ENCODE data around the gene OMP. TPM values are rescaled to one million over a fixed set of nuclear protein-coding genes. Genes with fewer than 3 reads are reported as not detected.

The OMP gene
- total RNA-seq, 1 experiment from 2014 or later, result not detected

- DNase-seq (ENCODE audit: low spot score), result no peak
Measured at GRCh38 chr11:77139201-77139600, 36.6 kb downstream of the OMP start.

- DNase-seq (ENCODE audit: low spot score), result no peak
Measured at GRCh38 chr11:77140231-77140851, 37.7 kb downstream of the OMP start.

GRCh38 chr11:77141034-77141433 is 38.4 kb downstream of the OMP start:
- DNase-seq (ENCODE audit: low spot score), result no peak

DNA sequence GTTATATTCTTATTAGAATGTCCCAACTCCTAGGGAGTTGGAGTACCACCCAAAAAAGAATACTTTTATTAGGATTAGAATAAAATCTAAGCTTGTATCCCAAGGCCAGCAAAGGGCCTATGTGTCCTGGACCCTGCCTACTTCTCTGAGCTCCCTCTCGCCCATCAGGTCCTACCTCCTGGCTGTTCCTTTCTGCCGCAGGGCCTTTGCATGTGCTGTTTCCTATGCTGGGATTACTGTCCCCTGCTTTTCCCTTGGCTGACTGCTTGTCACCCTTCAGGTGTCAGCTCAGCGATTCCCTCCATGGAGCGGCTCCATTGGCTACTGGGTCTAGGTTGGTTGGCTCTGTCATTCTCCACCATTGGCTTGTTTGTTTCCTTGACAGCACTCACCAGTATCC is 38.8 kb downstream of the OMP start:
- no peak for DNase-seq (ENCODE audit: low spot score)

- no peak for DNase-seq (ENCODE audit: low spot score)
Measured at GRCh38 chr11:77142091-77142975, 39.7 kb downstream of the OMP start.

DNA sequence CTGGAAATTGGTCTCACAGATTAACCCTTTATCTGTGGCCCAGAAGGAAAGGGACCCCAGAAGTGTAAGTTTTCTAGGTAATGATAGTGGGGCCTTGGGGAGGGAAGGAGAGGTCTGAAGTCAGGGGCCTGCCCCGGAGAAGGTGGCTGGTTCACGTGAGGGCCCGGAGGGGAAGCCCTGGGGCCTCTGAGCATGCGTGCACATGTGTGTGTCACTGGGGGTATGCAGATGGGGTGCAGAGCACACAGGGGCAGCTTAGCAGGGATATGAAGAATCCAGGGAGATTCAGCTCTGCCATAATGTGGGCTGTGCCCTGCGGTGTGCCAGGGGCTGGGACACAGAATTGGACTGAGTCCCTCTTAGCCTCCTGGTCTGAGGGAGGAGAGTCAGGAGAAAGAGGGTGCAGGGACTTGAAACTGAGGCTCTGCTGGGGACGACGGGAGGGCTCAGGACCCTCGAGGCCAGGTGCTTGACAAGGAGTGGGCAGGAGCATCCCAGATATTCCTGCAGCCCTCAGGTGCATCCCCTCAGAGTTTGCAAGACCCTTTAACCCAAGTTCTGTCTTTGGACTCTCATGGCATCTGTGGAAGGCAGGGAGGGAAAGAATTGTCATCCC is 40.9 kb downstream of the OMP start:
- no peak for DNase-seq (ENCODE audit: low spot score)

- DNase-seq (ENCODE audit: low spot score), result no peak
Measured at GRCh38 chr11:77144196-77144856, 41.7 kb downstream of the OMP start.

DNA sequence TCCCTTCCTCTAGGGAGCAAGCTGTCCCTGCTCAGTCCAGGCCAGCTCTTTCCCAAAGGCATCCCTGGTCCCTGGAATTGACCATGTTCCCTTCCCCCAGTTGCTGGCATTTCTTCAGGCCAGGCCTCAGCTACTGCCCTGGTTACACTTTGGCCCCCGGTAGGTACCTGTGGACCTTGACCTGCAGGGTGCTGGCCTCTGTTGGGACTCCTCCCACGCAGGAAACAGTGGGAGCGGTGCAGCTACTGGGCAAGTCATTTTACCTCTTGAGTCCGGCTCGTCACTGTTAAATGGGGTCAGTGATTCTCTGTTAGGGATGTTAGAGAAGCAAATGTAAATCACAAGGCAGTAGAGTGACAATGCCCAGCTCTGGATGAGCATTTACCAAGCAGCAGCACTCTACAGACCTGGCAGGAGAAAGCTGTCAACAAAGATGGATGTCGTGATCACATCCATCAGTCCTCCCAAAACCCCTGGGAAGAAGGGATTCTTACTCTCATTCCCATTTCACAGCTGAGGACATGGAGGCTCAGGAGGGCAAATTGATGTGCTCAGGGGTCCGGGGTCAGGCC is 42.3 kb downstream of the OMP start:
- no peak for DNase-seq (ENCODE audit: low spot score)

DNA sequence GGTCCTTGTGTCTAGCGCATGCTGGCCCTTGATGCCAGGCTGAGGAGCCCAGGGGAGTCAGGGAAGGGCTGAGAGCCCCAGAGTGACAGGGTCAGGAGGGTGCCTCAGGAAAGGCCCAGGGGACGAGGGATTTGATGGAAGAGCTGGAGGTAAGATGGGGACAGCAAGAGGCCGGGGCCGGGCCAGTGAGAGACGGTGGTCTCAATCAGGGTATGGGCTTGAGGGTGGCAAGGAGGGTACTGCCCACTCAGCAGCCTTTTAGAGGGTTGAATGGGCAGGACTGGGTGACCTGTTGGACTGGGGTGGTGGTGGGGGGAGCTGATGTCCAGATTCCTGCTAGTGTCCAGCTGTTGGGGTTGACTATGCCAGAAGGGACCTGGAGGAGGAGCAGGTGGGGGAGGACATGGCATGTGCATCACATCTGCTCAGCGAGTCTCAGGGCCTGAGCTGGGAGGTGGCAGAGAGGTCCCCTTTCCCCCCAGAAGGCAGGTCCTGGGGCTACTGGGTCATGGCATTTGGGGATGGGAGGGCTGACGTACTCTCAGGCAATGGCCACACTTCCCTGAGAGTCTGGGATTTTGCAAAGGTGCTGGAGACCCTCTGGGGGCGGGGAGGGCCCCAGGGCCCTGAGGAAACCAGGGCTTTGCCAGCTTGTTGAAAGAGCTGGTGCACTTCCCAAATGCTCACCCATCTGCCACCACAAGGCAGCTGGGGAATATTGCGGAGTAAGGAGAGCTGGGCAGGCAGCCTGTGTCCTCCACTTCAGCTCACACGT is 43.8 kb downstream of the OMP start:
- no peak for DNase-seq (ENCODE audit: low spot score)

DNA sequence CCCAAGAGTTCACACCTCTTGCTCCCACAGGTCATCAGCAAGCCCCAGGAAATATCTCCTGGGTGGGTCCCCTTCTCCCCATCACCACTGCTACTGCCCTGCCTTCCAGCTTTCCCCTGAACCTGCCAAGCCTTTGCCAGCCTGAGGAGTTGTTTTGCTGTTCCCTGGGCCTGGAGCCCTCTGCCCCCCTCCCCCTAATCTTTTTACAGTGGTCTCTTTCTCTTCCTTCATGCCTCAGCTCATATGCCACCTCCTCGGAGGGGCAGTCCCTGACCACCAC is 44.3 kb downstream of the OMP start:
- DNase-seq (ENCODE audit: low spot score), result no peak

DNA sequence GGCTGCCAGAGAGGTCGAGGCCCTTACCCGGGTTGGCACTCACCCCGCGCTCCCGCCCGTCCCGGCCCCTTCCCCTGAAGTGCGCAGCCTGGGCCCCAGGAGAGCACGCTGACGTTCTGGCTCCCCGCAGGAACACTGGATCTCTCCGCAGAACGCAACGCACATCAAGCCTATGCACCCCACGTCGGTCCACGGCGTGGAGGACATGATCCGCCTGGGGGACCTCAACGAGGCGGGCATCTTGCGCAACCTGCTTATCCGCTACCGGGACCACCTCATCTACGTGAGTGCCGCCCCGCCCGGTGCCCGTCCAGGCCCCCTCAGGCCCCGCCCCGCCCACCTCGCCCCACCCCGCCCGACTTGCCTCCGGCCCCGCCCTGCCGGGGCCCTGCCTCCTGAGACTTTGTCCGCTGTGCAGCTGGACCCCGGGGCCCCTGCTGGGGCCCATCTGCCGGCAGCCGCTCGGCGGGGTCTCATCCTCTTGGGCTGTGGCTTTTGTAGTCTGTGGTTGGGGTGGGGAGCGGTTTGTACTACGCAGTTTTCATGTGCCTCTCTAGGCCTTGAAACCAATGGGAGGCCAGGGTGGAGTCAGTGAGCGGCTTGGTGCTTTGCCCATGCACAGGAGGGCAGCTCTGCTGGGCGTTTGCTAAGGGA is 45.2 kb downstream of the OMP start:
- no peak for DNase-seq (ENCODE audit: low spot score)

DNA sequence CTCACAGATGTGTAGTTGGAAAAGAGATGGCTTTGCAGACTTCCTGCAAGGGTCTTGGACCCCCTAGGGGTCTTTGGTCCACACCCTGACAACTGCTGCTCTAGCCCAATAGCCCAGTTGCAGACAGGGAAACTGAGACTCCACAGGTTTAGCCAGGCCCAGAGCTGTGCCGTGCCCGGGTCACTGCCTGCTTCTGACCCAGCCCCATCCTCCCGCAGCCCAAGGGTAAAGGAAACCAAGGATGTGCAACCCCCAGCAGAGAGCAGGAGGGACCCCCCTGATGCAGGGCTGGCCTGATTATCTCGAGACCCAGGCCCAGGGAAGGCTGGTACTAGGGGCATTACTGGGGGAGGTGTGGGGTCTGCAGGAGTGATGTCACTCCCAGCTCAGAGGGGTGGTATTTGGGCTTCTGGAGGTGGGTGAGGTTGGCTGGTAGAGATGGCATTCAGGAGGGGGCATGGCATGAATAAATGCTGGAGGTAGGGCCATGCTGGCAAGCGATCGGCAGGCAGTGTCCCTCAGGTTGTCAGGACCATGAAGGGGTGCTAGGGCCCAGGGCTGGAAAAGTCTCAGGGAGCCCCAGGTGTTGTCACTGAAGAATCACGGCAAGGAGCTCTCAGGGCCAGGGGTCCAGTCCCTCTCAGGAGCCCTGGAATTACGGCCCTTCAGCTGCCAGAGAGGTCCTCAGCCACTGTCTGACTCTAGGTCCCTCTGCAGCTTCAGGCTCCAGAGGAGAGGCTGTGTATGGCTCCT is 46.5 kb downstream of the OMP start:
- DNase-seq (ENCODE audit: low spot score), result no peak

- no peak for DNase-seq (ENCODE audit: low spot score)
Measured at GRCh38 chr11:77149716-77150392, 47.2 kb downstream of the OMP start.

- no peak for DNase-seq (ENCODE audit: low spot score)
Measured at GRCh38 chr11:77150836-77151235, 48.2 kb downstream of the OMP start.

DNA sequence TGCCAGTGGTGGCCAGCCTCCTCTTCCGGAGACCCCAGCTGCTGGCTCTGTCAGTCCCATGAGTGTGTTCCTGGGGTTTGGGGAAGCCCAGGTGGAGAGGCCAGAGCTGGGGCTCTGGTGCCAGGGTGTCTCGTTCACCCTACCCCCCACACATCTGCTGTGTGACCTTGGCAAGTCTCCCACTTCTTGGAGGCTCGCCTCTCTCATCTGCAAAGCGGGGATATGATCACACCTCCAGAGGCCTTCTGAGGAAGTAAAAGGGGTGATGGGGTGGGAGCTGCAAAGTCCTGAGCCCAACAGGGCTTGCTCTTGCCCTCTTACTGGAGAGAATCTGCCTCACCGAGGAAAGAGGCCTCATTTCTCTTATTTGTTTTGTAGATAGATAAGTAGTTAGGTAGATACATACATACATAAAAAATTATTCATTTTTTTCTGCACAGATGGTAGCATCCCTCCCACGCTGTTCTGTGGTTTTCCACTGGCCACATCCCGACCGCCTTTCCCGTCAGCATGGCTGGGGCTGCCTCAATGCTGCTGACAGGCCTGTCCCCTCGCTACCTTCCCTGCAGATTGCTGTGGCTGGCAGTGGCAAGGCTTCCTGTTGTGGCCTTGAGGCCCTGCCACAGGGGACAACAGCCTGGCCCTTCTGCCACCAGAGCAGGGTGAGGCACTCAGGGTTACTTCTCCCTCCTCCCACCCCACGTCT is 49.3 kb downstream of the OMP start:
- DNase-seq (ENCODE audit: low spot score), result no peak

- no peak for DNase-seq (ENCODE audit: low spot score)
Measured at GRCh38 chr11:77152846-77153245, 50.2 kb downstream of the OMP start.
